ENCODE measurements around the gene LRMDA. TPM values are rescaled to one million over a fixed set of nuclear protein-coding genes. Genes with fewer than 3 reads are reported as not detected.

The LRMDA gene
- total RNA-seq (not detected in 2 replicates), polyA plus RNA-seq (0.12 TPM in 1 of 2 replicates, not detected in the other), polyA minus RNA-seq (0.34 TPM in 1 of 2 replicates, not detected in the other)
- total RNA-seq (2013) = 0.21 TPM

DNA sequence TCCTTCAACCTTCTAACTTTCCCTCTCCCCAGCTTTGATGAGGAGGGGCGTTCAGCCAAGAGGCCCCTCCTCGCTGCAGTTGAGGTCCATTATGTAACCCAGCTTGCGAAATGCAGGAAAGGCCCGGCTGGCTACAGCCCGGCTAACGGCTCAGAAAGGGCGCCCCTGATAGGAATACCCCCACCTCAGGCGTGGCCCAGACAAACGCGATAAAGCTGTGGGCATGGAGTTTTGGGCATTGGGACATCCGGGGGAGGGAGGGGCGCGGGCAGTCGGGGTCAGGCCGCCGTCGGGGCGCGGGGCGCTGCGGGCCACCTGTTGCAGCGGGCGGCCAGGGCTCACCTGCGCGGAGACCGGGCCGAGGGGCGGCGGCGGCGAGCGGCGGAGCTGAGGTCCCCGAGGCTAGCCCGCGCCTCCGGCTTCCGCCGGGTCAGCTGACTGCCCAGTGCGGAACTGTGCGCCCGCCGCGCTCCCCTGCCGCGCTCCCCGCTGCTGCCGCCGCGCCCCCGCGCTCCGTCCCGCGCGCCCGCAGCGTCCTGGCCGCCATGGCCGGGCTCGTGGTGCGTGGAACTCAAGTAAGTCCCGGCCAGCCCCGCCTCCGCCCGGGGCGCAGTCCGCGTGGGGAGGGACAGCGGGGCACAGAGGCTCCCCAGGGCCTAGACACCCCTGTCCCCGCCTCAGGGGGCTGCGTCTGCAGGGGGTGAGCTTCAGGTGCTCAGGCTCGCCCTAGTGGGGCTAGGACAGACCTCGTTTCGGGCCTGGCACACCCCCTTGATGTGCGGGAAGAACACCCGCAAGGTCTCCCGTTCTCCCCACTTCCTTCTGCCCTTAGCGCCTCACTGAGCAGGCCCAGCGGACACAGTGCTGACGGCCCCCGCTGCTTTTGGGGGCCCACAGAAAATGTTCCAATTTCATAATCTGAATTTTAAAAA, at the start of gene LRMDA:
Gene LRMDA, plus strand, starts transcription at position 445 of the 932 bp plus-strand sequence.
- Mint-ChIP-seq H3K27ac (no peak within 1 kb of the TSS), H3K4me3 (peak within 1 kb of the TSS; percentile 71), H3K27me3 (peaks cover 59% of the 10 kb centered on the region), H3K4me1 (peaks cover 10% of the 10 kb centered on the region), H3K9me3 (ENCODE audit: insufficient read depth) (no peaks in the 10 kb centered on the region)
- no peaks in the 10 kb centered on the region for H3K9me3 ChIP-seq (ENCODE audit: control extremely low read depth in 1 of 3, control insufficient read depth in 2 of 3, insufficient read depth in 1 of 3, low read length in 2 of 3)
- no peak within 1 kb of the TSS for H2AFZ ChIP-seq (ENCODE audit: insufficient read depth, low read depth, low read length, poor library complexity, severe bottlenecking)
- no peak within 1 kb of the TSS for H3K4me3 ChIP-seq (ENCODE audit: control extremely low read depth in 1 of 5, extremely low read depth in 1 of 5, insufficient read depth in 1 of 5, low read depth in 2 of 5, low read length in 4 of 5)
- ATAC-seq (ENCODE audit: low read depth) (no peak), DNase-seq (no peak)
- H3K36me3 ChIP-seq (replicated peaks in 1 of 2; ENCODE audit: control extremely low read depth in 1 of 2, control insufficient read depth in 1 of 2, extremely low read depth in 1 of 2, insufficient read depth in 2 of 2, low read length in 1 of 2) = no peaks in the 10 kb centered on the region
- no peaks in the 10 kb centered on the region for H3K79me2 ChIP-seq (ENCODE audit: control insufficient read depth, insufficient read depth, low read length)
- intact Hi-C loops (cut with micrococcal nuclease) = no loop called here
- TF ChIP-seq, protein P1, sequence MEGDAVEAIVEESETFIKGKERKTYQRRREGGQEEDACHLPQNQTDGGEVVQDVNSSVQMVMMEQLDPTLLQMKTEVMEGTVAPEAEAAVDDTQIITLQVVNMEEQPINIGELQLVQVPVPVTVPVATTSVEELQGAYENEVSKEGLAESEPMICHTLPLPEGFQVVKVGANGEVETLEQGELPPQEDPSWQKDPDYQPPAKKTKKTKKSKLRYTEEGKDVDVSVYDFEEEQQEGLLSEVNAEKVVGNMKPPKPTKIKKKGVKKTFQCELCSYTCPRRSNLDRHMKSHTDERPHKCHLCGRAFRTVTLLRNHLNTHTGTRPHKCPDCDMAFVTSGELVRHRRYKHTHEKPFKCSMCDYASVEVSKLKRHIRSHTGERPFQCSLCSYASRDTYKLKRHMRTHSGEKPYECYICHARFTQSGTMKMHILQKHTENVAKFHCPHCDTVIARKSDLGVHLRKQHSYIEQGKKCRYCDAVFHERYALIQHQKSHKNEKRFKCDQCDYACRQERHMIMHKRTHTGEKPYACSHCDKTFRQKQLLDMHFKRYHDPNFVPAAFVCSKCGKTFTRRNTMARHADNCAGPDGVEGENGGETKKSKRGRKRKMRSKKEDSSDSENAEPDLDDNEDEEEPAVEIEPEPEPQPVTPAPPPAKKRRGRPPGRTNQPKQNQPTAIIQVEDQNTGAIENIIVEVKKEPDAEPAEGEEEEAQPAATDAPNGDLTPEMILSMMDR (IDR thresholded peaks at IDR 0.05) = no peak
- TF ChIP-seq EZH2 (IDR thresholded peaks at IDR 0.05; ENCODE audit: borderline replicate concordance, insufficient read depth, low read depth, low read length, poor library complexity, severe bottlenecking) = no peak
- H3K9ac ChIP-seq (ENCODE audit: low read length) = no peak within 1 kb of the TSS
- peaks cover 4% of the 10 kb centered on the region in 2 donors for H3K4me1 ChIP-seq (ENCODE audit: control insufficient read depth in 2 of 2, insufficient read depth in 2 of 2, low read length in 2 of 2)
- WGBS (ENCODE audit: insufficient coverage) = 3% methylated on average over 82 of the region's 82 CpGs
- H3K27me3 ChIP-seq (replicated peaks in 1 of 4; ENCODE audit: control extremely low read depth in 1 of 4, control insufficient read depth in 3 of 4, insufficient read depth in 4 of 4, low read length in 3 of 4) = peaks cover 0 to 44% (median 13%) of the 10 kb centered on the region in 4 experiments
- H3K4me2 ChIP-seq (replicated peaks; ENCODE audit: low read depth, low read length, poor library complexity, severe bottlenecking) = peak within 1 kb of the TSS; percentile 55
- no peaks in the 10 kb centered on the region for H4K20me1 ChIP-seq (ENCODE audit: control insufficient read depth, insufficient read depth, low read length, poor library complexity, severe bottlenecking)
- POLR2A ChIA-PET = no interaction called here
- no peak within 1 kb of the TSS for H3K27ac ChIP-seq (ENCODE audit: low read length in 2 of 2)
- CTCF ChIA-PET = no interaction called here

DNA sequence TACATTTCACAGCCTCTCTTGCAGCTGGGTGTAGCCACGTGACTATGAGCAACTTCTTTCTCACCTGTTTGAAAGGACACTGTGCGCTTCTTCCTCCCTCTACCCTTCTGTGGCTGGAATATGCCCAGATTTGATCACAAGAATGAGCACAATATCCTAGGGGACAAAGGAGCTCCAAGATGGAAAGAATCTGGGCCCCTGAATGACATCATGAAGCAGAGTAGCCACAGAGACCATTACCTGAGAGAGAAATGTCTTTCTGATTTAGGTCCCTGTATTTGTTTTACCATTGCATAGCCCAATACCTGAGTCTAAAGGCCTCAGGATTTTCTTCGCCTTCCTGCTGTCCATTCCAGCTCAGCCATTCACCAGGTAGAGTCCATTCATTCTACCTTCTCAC, 45.3 kb upstream of the LRMDA start:
- Histone ChIP-seq H3K27ac (ENCODE audit: low read length in 2 of 2) (no peak overlapping the region), H3K27me3 (replicated peaks in 1 of 4; ENCODE audit: control extremely low read depth in 1 of 4, control insufficient read depth in 3 of 4, insufficient read depth in 4 of 4, low read length in 3 of 4) (peaks cover 0 to 10% (median 2%) of the 10 kb centered on the region in 4 experiments), H3K9me3 (ENCODE audit: control extremely low read depth in 1 of 3, control insufficient read depth in 2 of 3, insufficient read depth in 1 of 3, low read length in 2 of 3) (peaks cover 0 to 9% (median 6%) of the 10 kb centered on the region in 3 donors), H3K4me3 (ENCODE audit: control extremely low read depth in 1 of 5, extremely low read depth in 1 of 5, insufficient read depth in 1 of 5, low read depth in 2 of 5, low read length in 4 of 5) (no peak overlapping the region), H3K9ac (ENCODE audit: low read length) (no peak overlapping the region), H3K79me2 (ENCODE audit: control insufficient read depth, insufficient read depth, low read length) (no peaks in the 10 kb centered on the region), H3K36me3 (replicated peaks in 1 of 2; ENCODE audit: control extremely low read depth in 1 of 2, control insufficient read depth in 1 of 2, extremely low read depth in 1 of 2, insufficient read depth in 2 of 2, low read length in 1 of 2) (no peaks in the 10 kb centered on the region), H2AFZ (ENCODE audit: insufficient read depth, low read depth, low read length, poor library complexity, severe bottlenecking) (no peak overlapping the region), H4K20me1 (ENCODE audit: control insufficient read depth, insufficient read depth, low read length, poor library complexity, severe bottlenecking) (no peaks in the 10 kb centered on the region), H3K4me1 (ENCODE audit: control insufficient read depth in 2 of 2, insufficient read depth in 2 of 2, low read length in 2 of 2) (no peaks in the 10 kb centered on the region), H3K4me2 (replicated peaks; ENCODE audit: low read depth, low read length, poor library complexity, severe bottlenecking) (no peak overlapping the region)
- ChIA-PET POLR2A (no interaction called here), CTCF (no interaction called here)
- intact Hi-C loops (cut with micrococcal nuclease) = no loop called here
- peaks cover 40% of the 10 kb centered on the region for H3K27me3 Mint-ChIP-seq
- no peak for ATAC-seq (ENCODE audit: low read depth)
- no peaks in the 10 kb centered on the region for H3K4me1 Mint-ChIP-seq
- H3K4me3 Mint-ChIP-seq = no peak overlapping the region
- WGBS (ENCODE audit: insufficient coverage) = 92% methylated on average over 3 of the region's 3 CpGs
- TF ChIP-seq EZH2 (IDR thresholded peaks at IDR 0.05; ENCODE audit: borderline replicate concordance, insufficient read depth, low read depth, low read length, poor library complexity, severe bottlenecking) = no peak
- TF ChIP-seq, protein P1 (IDR thresholded peaks at IDR 0.05) = no peak
- H3K9me3 Mint-ChIP-seq (ENCODE audit: insufficient read depth) = no peaks in the 10 kb centered on the region
- no peak overlapping the region for H3K27ac Mint-ChIP-seq
- DNase-seq = no peak
